Esophagus muscularis mucosa (tissue), 3 donors: ENCODE data around the gene FUCA1.

Experiments
- CTCF ChIP-seq, 3 experiments: fragments of 200-600 bp in 2 of 3; fragments of 450-650 bp in 1 of 3; sonication (generic) in 2 of 3; IDR thresholded peaks; one replicate each; pipeline ENCODE4 v1.5.1; 2017 to 2019; ENCODE audit warnings: antibody characterized with exemption in 3 of 3, mild to moderate bottlenecking in 2 of 3, moderate library complexity in 1 of 3
- POLR2AphosphoS5 ChIP-seq, 2 donors: sonication (generic); formaldehyde crosslinking; IDR thresholded peaks; one replicate each; pipeline ENCODE4 v1.6.1; 2017; ENCODE audit warnings: antibody characterized with exemption in 2 of 2

DNA sequence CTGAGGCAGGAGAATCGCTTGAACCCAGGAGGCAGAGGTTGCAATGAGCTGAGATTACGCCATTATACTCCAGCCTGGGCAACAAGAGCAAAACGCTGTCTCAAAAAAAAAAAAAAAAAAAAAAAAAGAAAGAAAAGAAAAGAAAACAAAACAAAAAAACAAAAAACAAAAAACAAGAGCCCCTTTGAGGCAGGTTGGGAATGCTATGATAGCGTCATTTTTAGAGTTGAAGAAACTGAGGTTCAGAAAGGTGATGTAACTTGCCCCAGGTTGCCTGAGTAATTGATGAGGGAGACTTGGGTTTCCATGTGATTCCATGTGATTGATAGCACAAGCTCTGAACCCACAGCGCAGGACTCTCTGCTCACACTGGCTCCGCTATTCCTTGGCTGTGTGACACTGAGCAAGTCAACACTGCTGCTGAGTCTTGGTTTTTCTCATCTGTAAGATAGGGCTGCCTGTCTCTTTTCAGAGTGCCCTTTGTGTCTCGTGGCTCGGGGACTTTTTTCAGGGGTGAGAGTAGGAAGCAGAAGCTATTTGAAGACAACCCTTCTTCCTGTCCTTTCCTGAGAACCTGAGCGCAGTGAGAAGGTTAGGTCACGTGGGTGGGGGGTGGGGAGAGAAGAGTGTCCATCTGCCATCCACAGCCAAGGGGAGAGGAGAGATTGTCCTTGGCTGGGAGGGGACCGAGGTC is 42.6 kb upstream of the FUCA1 start:
- no peak for TF ChIP-seq CTCF (IDR thresholded peaks at IDR 0.05)
- TF ChIP-seq POLR2AphosphoS5 (IDR thresholded peaks at IDR 0.05): no peak
